HG02798 (cell line): ENCODE data around the gene USP35.
"Not testable (repeated sequence)": the region's sequence is repeated elsewhere in the genome, so short reads cannot be mapped to it uniquely, and the experiment has no call there.

Source experiments
- ATAC-seq: cut with Tn5 transposase; IDR thresholded peaks from one replicate; pipeline ENCODE4 v1.9.1; 2021; ENCODE audit warnings: mild to moderate bottlenecking; ENCODE audit not compliant: unreplicated experiment, poor library complexity

USP35 gene

DNA sequence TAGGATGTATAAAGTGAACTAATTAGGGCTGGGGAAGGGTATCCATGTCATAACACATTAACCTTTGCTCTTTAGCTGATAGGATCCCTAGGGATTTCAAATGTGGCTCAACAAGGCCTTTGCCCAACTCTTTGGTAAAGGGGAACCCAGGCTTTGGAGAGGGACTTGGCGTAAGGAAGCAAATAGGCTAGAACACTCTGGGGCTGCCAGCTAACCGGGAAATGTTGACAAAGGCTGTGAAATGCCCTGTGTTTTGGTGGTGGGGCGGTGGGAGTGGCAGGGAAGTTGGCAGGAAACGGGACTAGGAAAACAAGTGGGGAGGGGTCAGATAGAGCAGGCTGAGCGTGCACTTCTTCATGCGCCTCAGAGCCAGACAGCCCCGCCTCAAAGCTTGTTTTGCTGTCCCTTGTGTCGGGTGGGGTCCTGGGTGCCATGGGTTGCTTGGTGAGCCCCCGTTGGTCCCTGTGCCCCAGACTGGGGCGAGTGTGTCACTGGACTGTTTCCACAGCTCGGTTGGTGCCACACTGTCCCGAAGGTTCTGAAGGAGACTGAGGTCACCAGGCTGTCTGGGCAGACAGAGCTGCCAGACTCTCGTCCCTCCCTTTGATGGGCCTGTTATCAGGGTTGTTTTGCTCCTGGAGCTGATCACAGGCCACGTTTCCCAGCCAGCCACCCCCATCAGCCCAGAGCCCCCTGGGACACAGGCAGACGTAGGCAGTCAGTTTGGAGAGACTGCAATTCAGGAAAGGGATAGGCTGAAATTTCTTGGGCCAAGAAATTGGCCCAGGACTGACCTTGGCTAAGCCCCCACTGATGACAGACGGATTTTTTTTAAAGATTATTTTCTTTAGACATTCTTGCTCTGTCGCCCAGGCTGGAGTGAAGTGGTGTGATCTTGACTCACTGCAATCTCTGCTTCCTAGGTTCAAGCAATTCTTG is 19.9 kb upstream of the USP35 start:
- no peak for ATAC-seq

DNA sequence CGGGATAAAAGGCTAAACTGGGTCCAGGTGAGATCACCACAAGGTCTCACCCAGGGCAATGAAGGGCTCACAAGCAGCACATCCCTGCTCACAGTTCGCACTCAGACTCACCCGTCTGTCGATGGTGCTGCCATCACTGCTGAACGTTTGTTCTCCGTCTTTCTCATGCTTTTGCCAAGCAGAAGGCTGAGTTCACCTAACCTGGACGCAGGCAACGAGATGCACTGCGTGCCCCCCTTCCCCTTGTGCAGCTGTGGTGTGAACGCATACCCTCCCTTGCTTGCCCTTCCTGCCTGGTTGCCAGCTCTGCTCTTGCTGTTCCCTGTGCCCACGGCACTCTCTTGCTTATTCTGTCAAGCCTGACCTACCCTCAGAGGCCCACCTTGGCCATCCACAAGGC is 18.3 kb upstream of the USP35 start:
- ATAC-seq, result no peak

DNA sequence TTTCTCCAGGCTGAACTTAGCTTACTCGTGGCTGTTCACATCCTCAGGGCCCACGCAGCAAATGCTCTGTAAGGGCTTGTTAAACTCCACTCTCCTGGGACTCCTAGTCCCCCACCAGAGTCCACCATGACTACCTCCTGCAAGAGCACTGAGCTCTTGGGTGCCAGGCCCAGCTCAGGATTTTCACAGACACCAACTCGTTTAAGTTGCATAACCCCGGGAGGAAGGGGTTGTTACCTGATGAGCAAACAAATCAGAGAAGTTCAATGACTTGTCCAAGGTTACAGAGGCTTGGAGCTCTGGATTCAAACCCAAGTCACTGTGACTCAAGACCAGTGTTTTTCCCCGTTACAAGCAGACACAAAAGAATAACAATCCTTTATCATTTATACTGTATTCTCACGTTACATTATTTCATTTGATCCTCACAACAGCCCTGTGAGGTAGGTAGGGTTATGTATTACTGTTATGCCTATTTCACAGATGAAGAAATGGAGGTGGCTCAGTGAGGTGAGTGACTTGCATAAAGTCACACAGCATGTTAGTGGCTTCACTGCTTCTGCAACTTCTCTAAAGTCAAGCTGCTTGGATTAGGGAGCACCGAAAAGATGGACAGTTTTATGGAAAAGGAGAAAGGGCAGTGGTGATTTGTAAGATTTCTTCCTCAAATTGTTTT is 17.7 kb upstream of the USP35 start:
- no peak for ATAC-seq

DNA sequence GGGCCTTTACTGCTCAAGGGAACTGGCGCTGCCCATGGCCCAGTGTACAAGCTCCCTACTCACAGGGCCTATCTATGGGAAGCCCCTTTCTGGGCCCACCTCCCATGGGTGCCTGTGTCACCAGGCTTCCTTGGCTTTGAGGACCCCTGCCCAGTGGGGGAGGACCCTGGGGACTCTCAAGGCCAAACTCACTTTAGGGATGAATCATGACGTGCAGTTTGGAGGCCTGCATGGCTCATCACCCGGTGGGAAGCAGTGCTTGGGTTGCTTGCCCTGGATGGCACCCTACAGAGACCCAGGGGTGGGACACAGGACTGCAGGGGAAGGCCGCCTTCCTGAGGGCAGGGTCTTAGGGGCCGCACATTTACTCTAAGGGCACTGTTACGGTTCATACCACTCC is 16.8 kb upstream of the USP35 start:
- ATAC-seq, result no peak

DNA sequence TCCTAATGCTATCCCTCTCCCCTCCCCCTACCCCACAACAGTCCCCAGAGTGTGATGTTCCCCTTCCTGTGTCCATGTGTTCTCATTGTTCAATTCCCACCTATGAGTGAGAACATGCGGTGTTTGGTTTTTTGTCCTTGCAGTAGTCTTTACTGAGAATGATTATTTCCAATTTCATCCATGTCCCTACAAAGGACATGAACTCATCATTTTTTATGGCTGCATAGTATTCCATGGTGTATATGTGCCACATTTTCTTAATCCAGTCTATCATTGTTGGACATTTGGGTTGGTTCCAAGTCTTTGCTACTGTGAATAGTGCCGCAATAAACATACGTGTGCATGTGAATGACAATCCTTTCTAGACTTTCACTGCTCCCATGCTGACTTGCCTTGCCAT is 12.9 kb upstream of the USP35 start:
- not testable (repeated sequence) for ATAC-seq

DNA sequence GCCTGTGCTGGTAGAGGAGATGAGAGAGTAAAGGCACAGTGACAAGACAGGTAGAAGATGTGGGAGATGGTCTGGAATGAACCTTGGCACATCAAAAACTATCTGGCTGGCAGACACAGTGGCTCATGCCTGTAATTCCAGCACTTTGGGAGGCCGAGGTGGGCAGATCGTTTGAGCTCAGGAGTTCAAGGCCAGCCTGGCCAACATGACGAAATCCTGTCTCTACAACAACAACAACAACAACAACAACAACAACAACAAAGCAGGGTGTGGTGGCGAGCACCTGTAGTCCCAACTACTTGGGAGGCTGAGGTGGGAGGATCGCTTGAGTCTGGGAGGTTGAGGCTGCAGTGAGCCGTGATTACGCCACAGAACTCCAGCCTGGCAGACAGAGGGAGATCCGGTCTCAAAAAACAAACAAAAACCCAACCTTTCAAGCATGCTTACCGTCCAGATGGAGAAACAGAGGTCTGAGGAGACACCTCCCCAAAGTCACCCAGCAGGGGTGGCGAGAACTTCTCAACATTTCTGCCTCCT is 12.0 kb upstream of the USP35 start:
- ATAC-seq, result no peak

DNA sequence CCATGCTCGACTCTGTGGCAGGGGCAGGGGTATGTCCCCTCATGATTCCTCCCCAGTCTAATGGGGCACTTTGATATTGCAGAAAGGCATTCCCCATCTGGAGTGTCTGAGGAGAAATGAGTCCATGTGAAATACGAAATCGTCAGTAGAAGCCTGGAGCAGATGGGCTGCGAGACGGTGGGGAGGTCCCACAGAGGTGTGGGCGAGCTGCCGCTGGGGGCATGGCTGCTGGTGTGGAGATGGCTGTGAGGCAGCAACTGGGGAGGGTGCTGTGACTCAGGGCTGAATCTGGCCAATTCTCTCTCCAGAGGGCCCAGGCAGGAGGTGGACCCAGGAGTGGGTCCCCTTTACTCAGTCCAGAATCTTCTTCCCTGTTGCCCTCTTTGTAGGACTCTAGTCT is 11.5 kb upstream of the USP35 start:
- ATAC-seq, result no peak

DNA sequence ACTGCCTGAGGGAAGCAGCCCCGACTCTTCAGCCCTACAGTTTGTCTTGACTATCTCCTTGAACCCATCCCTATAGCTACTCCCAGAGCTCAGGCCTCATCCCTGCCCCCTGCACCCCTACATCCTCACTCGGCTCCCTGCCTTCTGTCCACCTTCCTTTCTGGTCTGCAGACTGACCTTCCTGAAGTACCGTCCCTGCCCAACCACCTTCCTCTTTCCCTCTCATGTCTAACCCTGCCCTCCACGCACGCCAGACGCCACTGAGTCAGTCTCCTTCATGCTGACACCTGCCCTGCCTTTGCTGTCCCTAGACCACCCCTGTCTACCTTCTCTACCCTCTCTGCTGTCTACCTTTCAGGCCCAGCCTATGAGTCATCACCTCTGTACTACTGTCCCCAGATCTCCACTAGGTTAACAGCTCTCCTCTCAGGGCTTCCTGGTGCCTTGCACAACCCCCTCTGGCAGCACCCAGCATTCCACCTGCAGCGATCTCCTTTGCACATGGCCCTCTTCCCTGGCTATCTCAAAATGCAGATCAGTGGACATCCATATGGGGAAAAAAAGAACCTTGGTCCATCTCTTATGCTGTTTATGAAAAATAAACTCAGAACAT is 9.2 kb upstream of the USP35 start:
- no peak for ATAC-seq

DNA sequence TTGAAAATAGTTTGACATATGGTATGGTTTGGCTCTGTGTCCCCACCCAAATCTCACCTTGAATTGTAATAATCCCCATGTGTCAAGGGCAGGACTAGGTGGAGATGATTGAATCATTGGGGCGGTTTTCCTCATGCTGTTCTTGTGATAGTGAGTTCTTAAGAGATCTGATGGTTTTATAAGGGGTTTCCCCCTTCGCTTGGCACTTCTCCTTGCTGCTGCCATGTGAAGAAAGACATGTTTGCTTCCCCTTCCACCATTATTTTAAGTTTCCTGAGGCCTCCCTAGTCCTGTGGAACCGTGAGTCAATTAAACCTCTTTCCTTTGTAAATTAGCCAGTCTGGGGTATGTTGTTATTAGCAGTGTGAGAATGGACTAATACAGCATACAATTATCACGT is 8.0 kb upstream of the USP35 start:
- ATAC-seq, result no peak

DNA sequence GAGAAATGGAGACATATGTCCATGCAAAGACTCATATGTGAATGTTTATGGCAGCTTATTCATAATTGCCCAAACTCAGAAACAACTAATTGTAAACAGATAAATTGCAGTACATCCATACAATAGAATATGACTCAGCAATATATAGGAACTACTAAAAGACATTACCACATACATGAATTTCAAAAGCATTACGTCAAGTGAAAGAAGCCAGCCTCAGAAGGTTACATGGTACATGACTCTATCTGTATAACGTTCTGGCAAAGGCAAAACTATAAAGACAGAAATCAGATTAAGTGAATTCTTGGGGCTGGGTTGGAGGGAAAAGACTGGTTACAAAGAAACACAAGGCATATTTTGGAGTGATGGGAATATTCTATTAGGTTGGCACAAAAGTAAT is 7.5 kb upstream of the USP35 start:
- ATAC-seq, result no peak

DNA sequence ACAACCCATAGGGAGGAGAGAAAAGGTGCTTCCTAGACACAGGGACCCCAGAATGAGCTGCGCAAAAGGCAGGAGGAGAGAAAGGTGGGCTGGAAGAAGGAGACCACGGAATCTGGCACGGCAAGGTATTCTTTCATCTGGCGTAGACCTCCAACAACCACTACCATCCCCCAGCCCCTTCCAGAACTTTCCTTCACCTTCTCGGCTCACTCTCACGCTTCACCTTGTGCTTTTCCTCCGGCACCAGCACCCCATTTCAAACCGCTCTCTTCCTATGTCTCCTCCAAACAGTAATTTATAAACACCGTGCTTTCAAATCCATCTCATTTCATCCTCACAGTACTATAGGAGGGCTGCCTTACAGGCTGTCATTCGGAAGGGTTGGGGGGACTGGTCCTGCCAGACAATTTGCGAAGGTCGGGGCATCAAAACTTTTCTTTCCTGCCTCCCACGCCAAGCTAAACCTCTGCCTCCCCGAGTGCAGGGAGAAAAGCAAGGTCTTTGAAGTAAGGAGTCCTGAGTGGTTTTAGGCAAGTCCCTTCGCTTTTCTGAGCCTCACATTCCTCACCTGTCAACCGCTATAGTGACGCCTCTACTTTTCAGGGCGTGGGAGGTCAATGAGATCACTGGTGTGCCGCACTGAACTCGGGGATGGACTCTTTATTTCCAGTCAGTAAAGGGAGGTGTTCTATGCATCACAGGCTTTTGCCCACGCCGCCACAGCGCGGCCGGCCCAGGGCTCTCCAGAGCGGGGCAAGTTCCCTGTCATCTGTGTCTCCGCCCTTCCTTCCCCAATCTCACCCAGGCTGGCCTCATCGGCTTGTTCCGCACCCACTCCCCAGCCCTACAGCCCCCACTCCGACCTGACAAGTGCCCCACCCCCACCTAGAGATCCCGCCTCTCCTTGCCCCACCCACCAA is 1.1 kb upstream of the USP35 start:
- ATAC-seq, result peak; percentile 17

DNA sequence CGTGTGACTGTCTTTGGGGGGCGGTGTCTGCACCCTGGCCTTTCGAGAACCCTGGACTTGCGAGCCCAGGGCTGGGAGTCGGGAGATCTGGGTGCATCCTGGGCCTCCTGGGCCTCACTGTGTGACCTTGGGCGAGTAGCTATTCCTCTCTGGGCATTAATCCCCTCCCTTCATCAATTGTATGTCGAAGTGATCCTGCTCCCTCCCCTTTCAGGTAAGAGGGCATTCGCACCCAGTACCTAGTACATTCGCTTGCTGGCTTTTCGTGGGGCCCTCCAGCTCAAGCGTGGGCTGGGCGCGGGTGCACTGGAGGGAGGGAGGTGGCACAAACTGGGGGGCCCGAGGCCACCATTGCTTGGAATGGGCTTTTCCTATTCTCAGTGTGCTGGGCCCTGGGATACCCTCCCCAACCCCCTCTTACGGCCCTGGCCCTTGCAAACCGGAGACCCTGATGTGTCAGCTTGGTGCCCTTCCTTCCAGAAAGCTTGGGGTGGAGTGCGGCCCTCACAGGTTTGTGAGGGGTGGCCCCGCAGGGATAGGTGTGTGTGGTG is 530 bp downstream of the USP35 start:
- no peak for ATAC-seq

DNA sequence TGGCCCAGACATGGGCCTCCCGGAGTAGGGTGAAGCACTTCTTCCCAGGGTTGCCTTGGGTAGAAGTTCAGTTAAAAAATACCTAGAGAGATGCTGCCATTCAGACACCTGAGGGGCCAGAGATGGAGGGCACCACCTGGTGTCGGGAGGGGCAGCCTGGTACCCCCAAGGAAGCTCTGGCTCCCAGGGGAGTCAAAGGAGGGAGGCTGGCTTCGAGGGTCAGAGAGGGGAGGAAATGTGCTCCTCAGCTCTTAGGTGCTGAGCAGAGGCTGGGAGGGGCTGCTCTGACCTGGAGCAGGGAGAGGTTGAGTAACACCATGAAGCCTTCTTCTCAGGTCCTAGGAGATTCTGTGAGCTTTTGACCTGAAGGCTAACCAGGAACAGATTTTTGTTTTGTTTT is 1.1 kb downstream of the USP35 start:
- ATAC-seq, result no peak

DNA sequence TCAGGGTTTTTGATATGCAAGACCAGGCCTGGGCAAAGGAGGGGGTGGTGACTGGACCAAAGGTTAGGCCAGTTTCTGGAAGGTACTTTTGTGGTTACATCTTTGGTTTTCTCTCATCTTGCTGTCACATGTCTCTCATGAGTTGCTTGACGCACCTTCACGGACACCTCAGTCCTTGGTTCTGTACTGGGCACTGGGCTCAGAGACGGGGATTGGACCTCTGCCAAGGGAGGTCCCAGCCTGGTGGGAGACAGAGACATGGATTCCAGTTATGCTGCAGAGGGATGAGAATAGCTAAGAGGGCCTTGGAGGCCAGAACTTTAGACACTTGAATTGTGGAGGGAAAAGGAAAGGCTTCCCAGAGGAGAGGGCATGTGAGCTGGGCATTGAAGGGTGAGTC is 1.7 kb downstream of the USP35 start:
- no peak for ATAC-seq

DNA sequence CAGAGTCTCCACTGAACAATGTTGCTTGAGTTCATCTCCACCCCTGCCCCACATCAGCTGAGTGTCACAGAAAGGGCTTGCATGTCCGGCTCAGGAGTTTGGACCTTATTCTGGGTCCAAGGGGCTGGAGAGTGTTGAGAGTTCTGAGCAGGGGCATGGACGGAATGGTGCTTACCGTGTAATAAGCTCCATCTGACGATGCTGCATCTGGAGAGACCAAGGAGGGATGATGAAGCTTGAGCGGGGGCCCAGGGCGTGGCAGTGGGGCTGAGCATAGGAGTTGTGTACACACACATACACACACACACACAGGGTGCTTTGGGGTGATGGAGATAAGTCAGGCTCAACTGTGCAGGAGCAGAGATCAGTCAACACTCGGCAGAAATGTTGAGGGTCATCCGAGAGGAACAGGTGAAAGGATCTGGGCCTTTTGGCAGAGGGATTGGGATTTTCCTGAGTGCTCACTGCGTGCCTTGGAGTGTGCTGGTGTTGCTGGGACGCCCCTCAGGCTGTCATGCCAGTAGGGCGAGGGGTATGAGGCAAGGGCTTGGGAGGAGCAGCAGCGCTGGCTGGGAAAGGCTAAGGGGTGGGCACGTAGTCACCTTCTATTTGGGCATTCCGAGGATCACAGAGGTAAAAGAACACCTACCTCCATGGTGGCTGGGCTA is 2.3 kb downstream of the USP35 start:
- no peak for ATAC-seq

DNA sequence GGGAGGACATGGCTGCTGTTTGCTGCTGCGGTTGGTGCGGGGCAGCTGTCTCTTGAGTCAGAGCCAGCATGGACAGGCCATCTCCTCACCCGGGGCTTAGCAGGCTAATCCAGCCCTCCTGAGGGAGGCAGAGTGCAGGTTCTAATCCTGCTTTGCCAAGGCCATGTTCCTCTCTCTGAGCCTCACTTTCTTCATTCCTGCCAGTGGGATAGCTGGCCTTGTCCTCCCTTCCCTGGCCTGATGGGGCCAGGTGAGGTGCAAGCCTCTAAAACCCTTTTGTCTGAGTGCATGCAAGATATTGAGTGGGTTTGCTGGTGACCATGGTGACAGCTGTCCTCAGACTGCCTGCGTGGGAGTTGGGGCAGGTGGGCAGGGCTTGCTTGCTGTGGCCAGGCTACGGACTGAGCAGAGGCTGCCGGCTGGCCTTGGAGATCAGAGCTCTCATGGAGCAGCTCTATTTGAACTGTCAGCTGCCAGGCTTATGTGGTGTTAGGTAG is 3.6 kb downstream of the USP35 start:
- ATAC-seq, result no peak

DNA sequence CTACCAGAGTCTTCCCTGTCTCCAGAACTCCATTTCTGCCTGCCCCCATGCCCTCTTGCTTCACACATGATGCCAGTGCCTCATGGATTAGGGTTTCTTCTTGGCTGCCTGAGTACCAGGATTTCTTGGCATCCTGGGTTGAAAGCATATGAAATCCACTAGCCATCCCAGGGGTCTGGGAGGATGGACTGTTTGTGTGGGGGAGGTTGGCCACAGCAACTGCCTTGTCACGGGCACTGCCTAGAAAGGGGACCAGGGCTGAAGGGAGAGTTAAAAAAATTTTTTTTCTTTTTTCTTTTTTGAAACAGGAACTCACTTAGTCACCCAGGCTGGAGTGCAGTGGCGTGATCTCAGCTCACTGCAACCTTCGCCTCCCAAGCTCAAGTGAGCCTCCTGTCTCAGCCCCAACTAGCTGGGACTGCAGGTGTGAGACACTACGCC is 4.2 kb downstream of the USP35 start:
- no peak for ATAC-seq

DNA sequence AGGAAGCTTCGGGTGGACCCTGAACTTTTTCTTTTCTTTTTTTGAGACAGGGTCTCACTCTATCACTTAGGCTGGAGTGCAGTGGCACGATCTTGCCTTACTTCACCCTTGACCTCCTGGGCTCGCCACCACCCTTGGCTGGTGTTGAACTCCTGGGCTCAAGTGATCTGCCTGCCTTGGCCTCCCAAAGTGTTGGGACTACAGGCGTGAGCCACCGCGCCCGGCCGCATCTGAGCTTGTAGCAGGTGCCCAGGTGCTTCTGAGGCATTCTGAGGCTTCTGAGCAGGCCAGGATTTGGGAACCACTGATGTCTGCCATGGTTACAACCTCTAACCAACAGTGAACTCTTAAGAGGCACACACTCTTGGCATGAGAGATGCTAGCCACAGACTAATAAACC is 5.1 kb downstream of the USP35 start:
- ATAC-seq, result no peak

DNA sequence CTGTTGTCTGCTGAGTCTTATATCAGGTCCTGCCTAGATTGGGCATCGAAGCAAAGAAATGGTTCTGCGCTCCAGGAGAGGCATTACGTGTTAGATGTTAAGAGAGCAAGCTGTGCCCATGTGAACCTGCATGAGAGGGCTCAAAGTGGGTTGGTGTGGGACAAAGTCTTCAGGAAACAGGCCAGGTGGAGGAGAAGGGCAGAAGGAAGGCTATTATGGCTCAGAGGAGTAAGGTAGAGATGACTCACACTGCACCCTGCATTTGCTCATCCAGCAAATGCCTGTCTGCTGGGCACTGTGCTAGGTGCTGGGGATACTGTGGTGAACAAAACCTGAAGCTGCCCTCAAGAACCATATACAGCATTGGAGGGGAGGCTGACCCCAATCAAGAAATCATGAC is 5.8 kb downstream of the USP35 start:
- no peak for ATAC-seq
